Measurements from ENCODE around the gene SUN1. TPM values are rescaled to one million over a fixed set of nuclear protein-coding genes. Genes with fewer than 3 reads are reported as not detected.
A peak's percentile ranks its signal among the peaks of the same experiment; 100 is the strongest.

SUN1 gene
- total RNA-seq, 1 experiment from 2014 or later, result 158 TPM

DNA sequence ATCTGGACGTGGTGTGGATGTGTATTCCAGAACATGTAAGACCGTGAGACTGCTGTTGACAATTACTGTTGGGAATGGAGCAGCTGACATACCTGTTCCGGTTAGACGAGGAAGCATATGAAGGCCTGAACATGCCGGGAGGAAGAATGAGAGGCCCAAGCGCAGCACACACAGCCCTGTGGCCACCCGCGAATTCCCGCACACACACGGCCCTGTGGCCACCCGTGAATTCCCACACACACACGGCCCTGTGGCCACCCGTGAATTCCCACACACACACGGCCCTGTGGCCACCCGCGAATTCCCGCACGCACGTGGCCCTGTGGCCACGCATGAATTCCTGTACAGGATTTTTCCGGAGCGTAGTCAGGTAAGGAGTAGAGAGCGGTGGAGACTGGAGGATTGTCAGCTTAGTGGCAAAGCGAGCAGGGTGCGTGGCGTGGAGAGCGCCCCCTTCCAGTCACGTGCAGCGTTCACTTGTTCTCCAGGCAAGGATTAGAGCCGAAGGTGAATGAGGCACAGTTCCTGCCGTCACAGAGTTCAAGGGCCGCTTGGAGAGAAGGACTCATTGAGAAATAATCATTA is 9.5 kb upstream of the SUN1 start (continued):
- no peak for TF ChIP-seq AFF4 (CRISPR knock-in tag; IDR thresholded peaks at IDR 0.05; ENCODE audit: borderline replicate concordance)
- peak; percentile 84 for TF ChIP-seq USF1 (CRISPR knock-in tag; IDR thresholded peaks at IDR 0.05)
- peak; percentile 38; the same call in 1 of the 2 replicates for TF ChIP-seq CTCF (IDR thresholded peaks at IDR 0.05)
- no peak for TF ChIP-seq ATF3 (CRISPR knock-in tag; conservative IDR thresholded peaks at IDR 0.05)
- TF ChIP-seq, protein P1, sequence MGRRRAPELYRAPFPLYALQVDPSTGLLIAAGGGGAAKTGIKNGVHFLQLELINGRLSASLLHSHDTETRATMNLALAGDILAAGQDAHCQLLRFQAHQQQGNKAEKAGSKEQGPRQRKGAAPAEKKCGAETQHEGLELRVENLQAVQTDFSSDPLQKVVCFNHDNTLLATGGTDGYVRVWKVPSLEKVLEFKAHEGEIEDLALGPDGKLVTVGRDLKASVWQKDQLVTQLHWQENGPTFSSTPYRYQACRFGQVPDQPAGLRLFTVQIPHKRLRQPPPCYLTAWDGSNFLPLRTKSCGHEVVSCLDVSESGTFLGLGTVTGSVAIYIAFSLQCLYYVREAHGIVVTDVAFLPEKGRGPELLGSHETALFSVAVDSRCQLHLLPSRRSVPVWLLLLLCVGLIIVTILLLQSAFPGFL (CRISPR knock-in tag; IDR thresholded peaks at IDR 0.05; ENCODE audit: borderline replicate concordance), result no peak
- TF ChIP-seq ZNF317 (CRISPR knock-in tag; IDR thresholded peaks at IDR 0.05; ENCODE audit: borderline replicate concordance, low read depth), result no peak
- TF ChIP-seq PRRX2 (CRISPR knock-in tag; IDR thresholded peaks at IDR 0.05), result no peak
- TF ChIP-seq, protein P2, sequence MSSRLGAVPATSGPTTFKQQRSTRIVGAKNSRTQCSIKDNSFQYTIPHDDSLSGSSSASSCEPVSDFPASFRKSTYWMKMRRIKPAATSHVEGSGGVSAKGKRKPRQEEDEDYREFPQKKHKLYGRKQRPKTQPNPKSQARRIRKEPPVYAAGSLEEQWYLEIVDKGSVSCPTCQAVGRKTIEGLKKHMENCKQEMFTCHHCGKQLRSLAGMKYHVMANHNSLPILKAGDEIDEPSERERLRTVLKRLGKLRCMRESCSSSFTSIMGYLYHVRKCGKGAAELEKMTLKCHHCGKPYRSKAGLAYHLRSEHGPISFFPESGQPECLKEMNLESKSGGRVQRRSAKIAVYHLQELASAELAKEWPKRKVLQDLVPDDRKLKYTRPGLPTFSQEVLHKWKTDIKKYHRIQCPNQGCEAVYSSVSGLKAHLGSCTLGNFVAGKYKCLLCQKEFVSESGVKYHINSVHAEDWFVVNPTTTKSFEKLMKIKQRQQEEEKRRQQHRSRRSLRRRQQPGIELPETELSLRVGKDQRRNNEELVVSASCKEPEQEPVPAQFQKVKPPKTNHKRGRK (CRISPR knock-in tag; IDR thresholded peaks at IDR 0.05; ENCODE audit: borderline replicate concordance), result no peak
- TF ChIP-seq ATF1 (CRISPR knock-in tag; IDR thresholded peaks at IDR 0.05), result no peak
- TF ChIP-seq ZNF121 (CRISPR knock-in tag; IDR thresholded peaks at IDR 0.05), result no peak
- 0 out of 2 replicates have a peak, but pooled peaks have one; percentile 24 for TF ChIP-seq ZNF138 (CRISPR knock-in tag; conservative IDR thresholded peaks at IDR 0.05)
- no peak for TF ChIP-seq ZNF423 (CRISPR knock-in tag; IDR thresholded peaks at IDR 0.05)
- TF ChIP-seq EMX1 (CRISPR knock-in tag; IDR thresholded peaks at IDR 0.05), result no peak
- TF ChIP-seq, protein P3, sequence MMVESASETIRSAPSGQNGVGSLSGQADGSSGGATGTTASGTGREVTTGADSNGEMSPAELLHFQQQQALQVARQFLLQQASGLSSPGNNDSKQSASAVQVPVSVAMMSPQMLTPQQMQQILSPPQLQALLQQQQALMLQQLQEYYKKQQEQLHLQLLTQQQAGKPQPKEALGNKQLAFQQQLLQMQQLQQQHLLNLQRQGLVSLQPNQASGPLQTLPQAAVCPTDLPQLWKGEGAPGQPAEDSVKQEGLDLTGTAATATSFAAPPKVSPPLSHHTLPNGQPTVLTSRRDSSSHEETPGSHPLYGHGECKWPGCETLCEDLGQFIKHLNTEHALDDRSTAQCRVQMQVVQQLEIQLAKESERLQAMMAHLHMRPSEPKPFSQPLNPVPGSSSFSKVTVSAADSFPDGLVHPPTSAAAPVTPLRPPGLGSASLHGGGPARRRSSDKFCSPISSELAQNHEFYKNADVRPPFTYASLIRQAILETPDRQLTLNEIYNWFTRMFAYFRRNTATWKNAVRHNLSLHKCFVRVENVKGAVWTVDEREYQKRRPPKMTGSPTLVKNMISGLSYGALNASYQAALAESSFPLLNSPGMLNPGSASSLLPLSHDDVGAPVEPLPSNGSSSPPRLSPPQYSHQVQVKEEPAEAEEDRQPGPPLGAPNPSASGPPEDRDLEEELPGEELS (CRISPR knock-in tag; IDR thresholded peaks at IDR 0.05), result no peak
- no peak for TF ChIP-seq HMGXB4 (CRISPR knock-in tag; IDR thresholded peaks at IDR 0.05)
- no peak for TF ChIP-seq ATF2 (CRISPR knock-in tag; IDR thresholded peaks at IDR 0.05; ENCODE audit: borderline replicate concordance, low read depth)
- TF ChIP-seq ZBTB21 (CRISPR knock-in tag; IDR thresholded peaks at IDR 0.05; ENCODE audit: borderline replicate concordance), result no peak
- no peak for TF ChIP-seq FOXP1 (CRISPR knock-in tag; IDR thresholded peaks at IDR 0.05; ENCODE audit: borderline replicate concordance)
- TF ChIP-seq E2F4 (CRISPR knock-in tag; IDR thresholded peaks at IDR 0.05; ENCODE audit: borderline replicate concordance, low read depth), result no peak
- no peak for TF ChIP-seq E2F1 (CRISPR knock-in tag; IDR thresholded peaks at IDR 0.05)
